ENCODE results near the gene OR5H2. TPM values are rescaled to one million over a fixed set of nuclear protein-coding genes. Genes with fewer than 3 reads are reported as not detected.
"Not testable (repeated sequence)": the region's sequence is repeated elsewhere in the genome, so short reads cannot be mapped to it uniquely, and the experiment has no call there.

OR5H2 gene
- total and polyA plus RNA-seq, 2 donors (not counting 1 experiment from before 2014, with no cell fraction given) = not detected

DNA sequence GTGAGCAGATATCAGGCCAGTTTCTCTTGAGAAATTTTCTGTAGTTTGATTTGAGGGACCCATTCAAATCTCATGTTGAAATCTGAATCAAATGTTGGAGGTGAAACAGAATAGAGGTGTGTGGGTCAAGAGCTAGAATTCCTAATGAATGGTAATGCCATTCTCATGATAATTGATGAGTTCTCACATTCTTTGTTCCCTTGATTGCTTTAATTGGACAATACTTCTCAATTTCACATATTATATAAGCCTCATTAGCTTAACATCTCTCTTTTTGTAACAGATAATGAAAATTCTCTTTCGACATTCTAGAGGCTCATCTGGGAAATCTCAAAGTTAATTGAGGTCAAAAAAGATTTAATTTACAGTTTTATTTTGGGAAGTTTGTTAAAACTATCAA, 40.1 kb upstream of the OR5H2 start:
- H3K9me3 ChIP-seq (ENCODE audit: control insufficient read depth, insufficient read depth, low read depth, low read length) = no peaks in the 10 kb centered on the region
- H3K4me1 ChIP-seq (ENCODE audit: control insufficient read depth, extremely low read depth, insufficient read depth, low read length) = no peaks in the 10 kb centered on the region
- no peaks in the 10 kb centered on the region for H3K27me3 ChIP-seq (ENCODE audit: control insufficient read depth, insufficient read depth, low read length)
- no peak for TF ChIP-seq CTCF (conservative IDR thresholded peaks at IDR 0.05 in 1 of 2, IDR thresholded peaks at IDR 0.05 in 1 of 2; ENCODE audit: low read depth in 1 of 2, low read length in 2 of 2)
- no peak for TF ChIP-seq EZH2 (IDR thresholded peaks at IDR 0.05; ENCODE audit: low read length, missing control alignments)
- no peak overlapping the region for H2AFZ ChIP-seq (ENCODE audit: low read length)
- no peaks in the 10 kb centered on the region for H3K36me3 ChIP-seq (ENCODE audit: control insufficient read depth, insufficient read depth, low read length)
- no peak overlapping the region for H3K27ac ChIP-seq (ENCODE audit: insufficient read depth, low read length)
- no peaks in the 10 kb centered on the region for H4K20me1 ChIP-seq (ENCODE audit: control insufficient read depth, extremely low read depth, insufficient read depth, low read length)
- no peak overlapping the region for H3K4me3 ChIP-seq (replicated peaks in 1 of 4; ENCODE audit: control extremely low read depth in 1 of 4, insufficient read depth in 1 of 4, low read depth in 3 of 4, low read length in 4 of 4)
- no peaks in the 10 kb centered on the region for H3K79me2 ChIP-seq (ENCODE audit: control insufficient read depth, insufficient read depth, low read length)
- H3K9ac ChIP-seq (ENCODE audit: insufficient read depth, low read length) = no peak overlapping the region
- DNase-seq (ENCODE audit: low read depth in 2 of 2) = no peak
- no peak overlapping the region for H3K4me2 ChIP-seq (ENCODE audit: extremely low read depth, insufficient read depth, low read length)

DNA sequence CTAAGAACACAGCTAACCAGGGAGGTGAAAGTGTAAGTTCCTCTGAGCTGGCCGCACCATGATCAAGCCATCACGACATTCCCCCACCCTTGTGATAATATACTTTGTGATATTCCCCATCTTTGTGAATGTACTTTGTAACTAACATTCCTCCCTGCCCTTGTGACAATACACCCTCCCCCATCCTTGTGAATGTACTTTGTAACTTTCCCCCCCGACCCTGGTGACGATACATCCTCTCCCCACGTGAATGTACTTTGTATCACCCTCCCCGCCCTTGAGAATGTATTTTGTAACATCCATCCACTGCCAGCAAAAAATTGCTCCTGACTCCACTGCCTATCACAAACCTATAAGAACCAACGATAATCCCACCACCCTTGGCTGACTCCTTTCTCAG, 38.5 kb upstream of the OR5H2 start:
- Histone ChIP-seq H3K4me3 (replicated peaks in 1 of 4; ENCODE audit: control extremely low read depth in 1 of 4, insufficient read depth in 1 of 4, low read depth in 3 of 4, low read length in 4 of 4) (no peak overlapping the region), H3K9me3 (ENCODE audit: control insufficient read depth, insufficient read depth, low read depth, low read length) (no peaks in the 10 kb centered on the region), H3K27ac (ENCODE audit: insufficient read depth, low read length) (no peak overlapping the region), H3K27me3 (ENCODE audit: control insufficient read depth, insufficient read depth, low read length) (no peaks in the 10 kb centered on the region), H3K79me2 (ENCODE audit: control insufficient read depth, insufficient read depth, low read length) (no peaks in the 10 kb centered on the region), H3K4me2 (ENCODE audit: extremely low read depth, insufficient read depth, low read length) (no peak overlapping the region), H3K4me1 (ENCODE audit: control insufficient read depth, extremely low read depth, insufficient read depth, low read length) (no peaks in the 10 kb centered on the region), H3K36me3 (ENCODE audit: control insufficient read depth, insufficient read depth, low read length) (no peaks in the 10 kb centered on the region), H4K20me1 (ENCODE audit: control insufficient read depth, extremely low read depth, insufficient read depth, low read length) (no peaks in the 10 kb centered on the region), H2AFZ (ENCODE audit: low read length) (no peak overlapping the region), H3K9ac (ENCODE audit: insufficient read depth, low read length) (no peak overlapping the region)
- TF ChIP-seq CTCF (conservative IDR thresholded peaks at IDR 0.05 in 1 of 2, IDR thresholded peaks at IDR 0.05 in 1 of 2; ENCODE audit: low read depth in 1 of 2, low read length in 2 of 2) = no peak
- TF ChIP-seq EZH2 (IDR thresholded peaks at IDR 0.05; ENCODE audit: low read length, missing control alignments) = no peak
- DNase-seq (ENCODE audit: low read depth in 2 of 2) = no peak

GRCh38 chr3:98246142-98246541, 36.2 kb upstream of the OR5H2 start:
- no peak for DNase-seq (ENCODE audit: low read depth in 2 of 2)

DNA sequence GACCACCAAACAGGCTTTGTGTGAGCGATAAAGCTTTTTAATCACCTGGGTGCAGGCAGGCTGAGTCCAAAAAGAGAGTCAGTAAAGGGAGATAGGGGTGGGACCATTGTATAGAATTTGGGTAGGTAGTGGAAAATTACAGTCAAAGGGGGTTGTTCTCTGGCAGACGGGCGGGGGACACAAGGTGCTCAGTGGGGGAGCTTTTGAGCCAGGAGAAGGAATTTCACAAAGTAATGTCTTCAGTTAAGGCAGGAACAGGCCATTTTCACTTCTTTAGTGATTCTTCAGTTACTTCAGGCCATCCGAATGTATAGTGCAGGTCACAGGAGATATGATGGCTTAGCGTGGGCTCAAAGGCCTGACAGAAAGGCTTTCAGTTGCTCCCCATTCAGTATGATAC, 26.3 kb upstream of the OR5H2 start:
- not testable (repeated sequence) for H3K4me2 ChIP-seq (ENCODE audit: extremely low read depth, insufficient read depth, low read length); H3K27me3 ChIP-seq (ENCODE audit: control insufficient read depth, insufficient read depth, low read length); H3K4me3 ChIP-seq (replicated peaks in 1 of 4; ENCODE audit: control extremely low read depth in 1 of 4, insufficient read depth in 1 of 4, low read depth in 3 of 4, low read length in 4 of 4); H2AFZ ChIP-seq (ENCODE audit: low read length); H3K9ac ChIP-seq (ENCODE audit: insufficient read depth, low read length); H4K20me1 ChIP-seq (ENCODE audit: control insufficient read depth, extremely low read depth, insufficient read depth, low read length); H3K27ac ChIP-seq (ENCODE audit: insufficient read depth, low read length); H3K4me1 ChIP-seq (ENCODE audit: control insufficient read depth, extremely low read depth, insufficient read depth, low read length); H3K36me3 ChIP-seq (ENCODE audit: control insufficient read depth, insufficient read depth, low read length); H3K9me3 ChIP-seq (ENCODE audit: control insufficient read depth, insufficient read depth, low read depth, low read length); DNase-seq (ENCODE audit: low read depth in 2 of 2); H3K79me2 ChIP-seq (ENCODE audit: control insufficient read depth, insufficient read depth, low read length)

More at GRCh38 chr3:98246142-98246541, 36.2 kb upstream of the OR5H2 start:
- no peak overlapping the region for H3K9ac ChIP-seq (ENCODE audit: insufficient read depth, low read length)
- H3K4me2 ChIP-seq (ENCODE audit: extremely low read depth, insufficient read depth, low read length) = no peak overlapping the region
- no peaks in the 10 kb centered on the region for H3K4me1 ChIP-seq (ENCODE audit: control insufficient read depth, extremely low read depth, insufficient read depth, low read length)
- no peak overlapping the region for H3K27ac ChIP-seq (ENCODE audit: insufficient read depth, low read length)
- H3K79me2 ChIP-seq (ENCODE audit: control insufficient read depth, insufficient read depth, low read length) = no peaks in the 10 kb centered on the region
- H2AFZ ChIP-seq (ENCODE audit: low read length) = no peak overlapping the region
- no peak overlapping the region for H3K4me3 ChIP-seq (replicated peaks in 1 of 4; ENCODE audit: control extremely low read depth in 1 of 4, insufficient read depth in 1 of 4, low read depth in 3 of 4, low read length in 4 of 4)
- TF ChIP-seq EZH2 (IDR thresholded peaks at IDR 0.05; ENCODE audit: low read length, missing control alignments) (no peak), CTCF (conservative IDR thresholded peaks at IDR 0.05 in 1 of 2, IDR thresholded peaks at IDR 0.05 in 1 of 2; ENCODE audit: low read depth in 1 of 2, low read length in 2 of 2) (no peak)
- H3K36me3 ChIP-seq (ENCODE audit: control insufficient read depth, insufficient read depth, low read length) = no peaks in the 10 kb centered on the region
- H3K27me3 ChIP-seq (ENCODE audit: control insufficient read depth, insufficient read depth, low read length) = no peaks in the 10 kb centered on the region
- no peaks in the 10 kb centered on the region for H4K20me1 ChIP-seq (ENCODE audit: control insufficient read depth, extremely low read depth, insufficient read depth, low read length)
- no peaks in the 10 kb centered on the region for H3K9me3 ChIP-seq (ENCODE audit: control insufficient read depth, insufficient read depth, low read depth, low read length)

Measured in fibroblast of lung (primary cell).